Stimulated activated CD4-positive, alpha-beta T cell treated with anti-CD3 and anti-CD28 coated beads, Interleukin-4, amount 100 ng/mL, for 48 hours (primary cell): ENCODE measurements around the gene AJAP1.

Experiments used
- DNase-seq, 2 donors: peaks; one replicate each; pipeline ENCODE4 v3.0.0-alpha.2; 2020; ENCODE audit warnings: low read depth in 2 of 2

AJAP1 gene

GRCh38 chr1:4630561-4630960 is 23.8 kb upstream of the AJAP1 start:
- no peak for DNase-seq

- DNase-seq = no peak
These were observed 23.1 kb upstream of the AJAP1 start for GRCh38 chr1:4631321-4631720.

GRCh38 chr1:4633346-4633745 is 21.1 kb upstream of the AJAP1 start:
- no peak for DNase-seq

- no peak for DNase-seq
These were observed 20.1 kb upstream of the AJAP1 start for GRCh38 chr1:4634156-4634792.

- no peak for DNase-seq
These were observed 19.5 kb upstream of the AJAP1 start for GRCh38 chr1:4634793-4635406.

GRCh38 chr1:4636186-4636585 is 18.2 kb upstream of the AJAP1 start:
- no peak for DNase-seq

- no peak for DNase-seq
These were observed 17.6 kb upstream of the AJAP1 start for GRCh38 chr1:4636644-4637380.

GRCh38 chr1:4637616-4638344 is 16.6 kb upstream of the AJAP1 start:
- no peak for DNase-seq

GRCh38 chr1:4638345-4638729 is 16.1 kb upstream of the AJAP1 start:
- no peak for DNase-seq

- DNase-seq = no peak
These were observed 13.5 kb upstream of the AJAP1 start for GRCh38 chr1:4640931-4641330.

- no peak for DNase-seq
These were observed 7.0 kb upstream of the AJAP1 start for GRCh38 chr1:4647391-4647790.

- DNase-seq = no peak
These were observed 5.8 kb upstream of the AJAP1 start for GRCh38 chr1:4648657-4649056.

- no peak for DNase-seq
These were observed 3.9 kb upstream of the AJAP1 start for GRCh38 chr1:4650481-4650880.

- DNase-seq = no peak
These were observed 3.4 kb upstream of the AJAP1 start for GRCh38 chr1:4650981-4651380.

- DNase-seq = peak; percentile 43 to 58
These were observed 1.6 kb upstream of the AJAP1 start for GRCh38 chr1:4652631-4653327.

- no peak for DNase-seq
These were observed 1.1 kb upstream of the AJAP1 start for GRCh38 chr1:4653328-4653660.

- no peak for DNase-seq
These were observed 610 bp downstream of the AJAP1 start for GRCh38 chr1:4654764-4655673.

GRCh38 chr1:4655674-4656532 is 1.5 kb downstream of the AJAP1 start:
- peak in 1 of 2 donors; percentile 9 for DNase-seq

- no peak for DNase-seq
These were observed 2.2 kb downstream of the AJAP1 start for GRCh38 chr1:4656533-4657140.
